Epithelial cell of esophagus (primary cell): Measurements from ENCODE around the gene VWA5B2.
"Not testable (repeated sequence)": the region's sequence is repeated elsewhere in the genome, so short reads cannot be mapped to it uniquely, and the experiment has no call there.

Experiments used
- DNase-seq: peaks from one replicate; pipeline ENCODE4 v3.0.0; 2010; ENCODE audit warnings: low read depth
- H3K4me3 ChIP-seq: 2 replicates; pipeline ENCODE4 v1.5.1; 2011; ENCODE audit warnings: mild to moderate bottlenecking, low read length, control low read depth
- CTCF ChIP-seq: IDR thresholded peaks from 2 replicates; pipeline ENCODE4 v1.5.1; 2011; ENCODE audit warnings: low read depth, mild to moderate bottlenecking, low read length, control low read depth, inconsistent platforms; ENCODE audit not compliant: insufficient read depth; ENCODE audit errors: missing control alignments

The VWA5B2 gene

DNA sequence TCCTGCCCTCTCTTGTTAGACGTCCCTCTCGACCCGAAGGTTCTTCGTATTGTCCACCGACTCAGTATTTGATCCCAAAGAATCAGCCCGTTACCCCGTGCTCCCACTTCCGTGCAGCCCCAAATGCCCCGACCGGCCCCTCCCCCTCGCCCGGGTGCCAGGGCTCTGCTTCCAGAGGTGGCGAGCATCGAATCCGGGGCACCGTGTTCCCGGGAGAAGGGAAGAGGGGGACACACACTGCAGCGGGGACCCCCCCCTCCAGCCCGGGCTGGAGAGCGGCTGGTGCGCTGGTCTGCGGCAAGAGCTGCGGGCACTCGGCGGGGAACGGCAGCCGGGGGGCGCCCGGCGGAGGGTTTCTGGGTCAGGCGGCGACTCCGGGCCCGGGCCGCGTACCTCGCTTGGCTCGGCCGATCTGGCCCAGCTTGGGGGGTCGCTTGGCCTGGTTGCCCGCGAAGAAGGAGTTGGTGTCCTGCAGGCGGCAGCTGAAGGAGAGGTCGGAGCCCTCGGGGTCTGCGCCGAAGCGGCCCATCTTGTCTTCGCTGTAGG lies 31.4 kb downstream of the VWA5B2 start:
- TF ChIP-seq CTCF = no peak
- no peak for DNase-seq

DNA sequence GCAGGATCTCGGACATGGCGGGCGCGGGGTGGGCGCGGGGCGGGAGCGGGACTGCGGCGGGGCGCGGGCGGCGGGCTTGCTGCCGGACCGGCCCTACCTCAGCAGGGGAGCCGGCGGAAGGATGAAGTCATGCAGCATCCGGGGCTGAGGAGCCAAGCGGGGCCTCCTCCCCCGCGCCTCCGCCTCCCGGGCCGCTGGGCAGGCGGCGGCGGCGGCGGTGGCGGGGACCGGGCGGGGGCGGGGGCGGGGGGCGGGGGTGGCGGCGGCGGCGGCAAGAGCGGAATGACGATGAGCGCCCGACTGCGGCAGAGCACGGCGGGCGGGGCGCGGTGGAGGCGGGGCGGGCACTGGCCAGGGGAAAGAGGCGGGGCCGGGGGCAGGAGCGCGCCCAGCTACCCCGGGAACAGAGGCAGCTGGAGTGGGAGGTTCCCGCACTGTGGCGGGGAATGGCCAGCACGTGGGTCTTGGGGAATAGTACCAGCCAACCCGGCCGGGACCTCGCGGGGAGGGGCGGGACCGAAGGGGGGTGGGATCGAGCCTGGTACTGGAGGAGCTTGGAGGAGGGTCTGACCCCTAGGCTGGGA lies 32.0 kb downstream of the VWA5B2 start, which contains the start of gene CAMK2N2:
Gene CAMK2N2 (minus strand): TSS at position 284 of the 584 bp plus-strand sequence. CDS start 268 bp downstream, at position 16.
- H3K4me3 ChIP-seq = peak within 1 kb of the TSS; percentile 45
- peak; percentile 61 for DNase-seq
- no peak for TF ChIP-seq CTCF

More for the DNA sequence above, 31.4 kb downstream of the VWA5B2 start:
- peak overlapping the region; percentile 19 for H3K4me3 ChIP-seq

GRCh38 chr3:184261854-184262763 lies 32.7 kb downstream of the VWA5B2 start:
- H3K4me3 ChIP-seq = peak overlapping the region; percentile 45
- DNase-seq = peak; percentile 42
- no peak for TF ChIP-seq CTCF

DNA sequence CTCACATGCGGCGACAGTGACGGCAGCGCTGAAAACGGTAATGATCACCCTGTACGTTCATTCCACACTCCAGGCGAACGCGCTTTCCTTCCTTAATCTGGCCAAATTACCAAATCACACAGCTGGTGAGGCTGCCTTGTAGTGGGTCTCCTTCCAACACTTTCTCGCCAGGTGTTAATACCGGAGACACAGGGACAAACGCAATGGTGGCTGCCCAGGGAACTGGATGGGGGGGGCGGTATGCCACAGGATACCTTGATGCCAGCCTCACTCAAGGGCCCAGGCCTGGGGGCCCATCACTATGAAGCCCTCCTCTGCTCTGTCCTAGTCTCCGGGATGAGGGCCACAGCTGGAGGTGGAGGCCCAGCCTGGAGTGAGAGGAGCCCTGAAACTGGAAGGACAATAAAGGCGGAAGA lies 33.4 kb downstream of the VWA5B2 start:
- no peak for TF ChIP-seq CTCF
- no peak overlapping the region for H3K4me3 ChIP-seq
- DNase-seq = peak; percentile 22

GRCh38 chr3:184267249-184267648 lies 37.9 kb downstream of the VWA5B2 start:
- not testable (repeated sequence) for H3K4me3 ChIP-seq

GRCh38 chr3:184272269-184272668 lies 42.9 kb downstream of the VWA5B2 start:
- no peak for TF ChIP-seq CTCF
- no peak overlapping the region for H3K4me3 ChIP-seq
- DNase-seq = no peak

More at GRCh38 chr3:184267249-184267648, 37.9 kb downstream of the VWA5B2 start:
- DNase-seq = not testable (repeated sequence)

DNA sequence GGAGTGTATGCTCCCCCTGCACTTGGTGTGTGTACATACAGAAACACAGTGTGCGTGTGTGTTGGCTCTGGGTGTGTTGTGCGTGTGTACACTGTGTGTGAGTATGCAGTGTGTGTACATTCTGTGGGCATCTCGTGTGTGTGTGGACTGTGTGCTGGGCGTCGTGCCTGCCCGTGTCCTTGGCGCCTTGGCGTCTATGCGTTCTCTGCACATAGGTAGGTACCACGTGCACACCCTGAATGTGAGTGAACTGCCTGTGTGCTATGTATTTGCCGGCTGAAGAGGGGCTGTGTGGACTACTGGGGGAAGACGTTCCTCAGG lies 46.0 kb downstream of the VWA5B2 start:
- no peak for DNase-seq
- TF ChIP-seq CTCF = no peak
- H3K4me3 ChIP-seq = no peak overlapping the region
